Neural cell (in vitro differentiated cells): Measurements from ENCODE around the gene MRPL14. TPM values are rescaled to one million over a fixed set of nuclear protein-coding genes. Genes with fewer than 3 reads are reported as not detected.
A peak's percentile ranks its signal among the peaks of the same experiment; 100 is the strongest.

Source experiments
- H2AFZ ChIP-seq: fragments of 200-600, 300-800 bp; sonication (generic), shearing (Covaris generic); 2 replicates; pipeline ENCODE4 v1.6.0; 2014; ENCODE audit warnings: low read depth, mild to moderate bottlenecking, antibody characterized with exemption, low read length, moderate library complexity
- H3F3A ChIP-seq: fragments of 200-600 bp; shearing (Covaris generic); 2 replicates; pipeline ENCODE4 v1.6.1; 2016; ENCODE audit warnings: mild to moderate bottlenecking, moderate library complexity, mixed read lengths, antibody characterized with exemption, low read length; ENCODE audit not compliant: insufficient read depth, poor library complexity, severe bottlenecking
- H3K27ac ChIP-seq: fragments of 200-600, 300-800 bp; sonication (generic), shearing (Covaris generic); 2 replicates; pipeline ENCODE4 v1.5.1; 2014; ENCODE audit warnings: mild to moderate bottlenecking, low read length, moderate library complexity
- H3K27me3 ChIP-seq: fragments of 300-800, 200-600 bp; sonication (generic), shearing (Covaris generic); 2 replicates; pipeline ENCODE4 v1.6.0; 2014; ENCODE audit warnings: mild to moderate bottlenecking, low read depth, low read length, moderate library complexity; ENCODE audit not compliant: insufficient read depth
- H3K36me3 ChIP-seq: fragments of 300-800, 200-600 bp; sonication (generic), shearing (Covaris generic); 2 replicates; pipeline ENCODE4 v1.5.1; 2014; ENCODE audit warnings: mild to moderate bottlenecking, antibody characterized with exemption, low read length, moderate library complexity; ENCODE audit not compliant: insufficient read depth
- H3K4me2 ChIP-seq: fragments of 300-800, 200-600 bp; sonication (generic), shearing (Covaris generic); 2 replicates; pipeline ENCODE4 v1.6.0; 2014; ENCODE audit warnings: mild to moderate bottlenecking, low read length
- H3K4me3 ChIP-seq: fragments of 300-800, 200-600 bp; sonication (generic), shearing (Covaris generic); 2 replicates; pipeline ENCODE4 v1.5.1; 2014; ENCODE audit warnings: mild to moderate bottlenecking, low read length, moderate library complexity
- H3K79me2 ChIP-seq: fragments of 200-600 bp; shearing (Covaris generic); replicated peaks from 2 replicates; pipeline ENCODE4 v1.6.0; 2014; ENCODE audit warnings: mild to moderate bottlenecking, low read length, moderate library complexity; ENCODE audit not compliant: insufficient read depth
- H3K9ac ChIP-seq: fragments of 300-800, 200-600 bp; sonication (generic), shearing (Covaris generic); 2 replicates; pipeline ENCODE4 v1.6.1; 2016; ENCODE audit warnings: mild to moderate bottlenecking, low read length, mixed read lengths
- H3K9me2 ChIP-seq: fragments of 200-600 bp; shearing (Covaris generic); 2 replicates; pipeline ENCODE4 v1.6.1; 2016; ENCODE audit warnings: mild to moderate bottlenecking, low read length, mixed read lengths; ENCODE audit not compliant: insufficient read depth
- H3K9me3 ChIP-seq: fragments of 200-600, 300-800 bp; sonication (generic), shearing (Covaris generic); 2 replicates; pipeline ENCODE4 v1.6.1; 2016; ENCODE audit warnings: mild to moderate bottlenecking, mixed run types, low read length, moderate library complexity, mixed read lengths
- H4K20me1 ChIP-seq: fragments of 200-600 bp; shearing (Covaris generic); 2 replicates; pipeline ENCODE4 v1.6.1; 2016; ENCODE audit warnings: mild to moderate bottlenecking, mixed run types; ENCODE audit not compliant: insufficient read depth
- CTCF ChIP-seq: fragments of 450-650 bp; IDR thresholded peaks from 2 replicates; pipeline ENCODE4 v1.5.1; 2014; ENCODE audit warnings: antibody characterized with exemption, mild to moderate bottlenecking, moderate library complexity; ENCODE audit not compliant: poor library complexity, severe bottlenecking
- EP300 ChIP-seq: fragments of 450-650 bp; conservative IDR thresholded peaks from 2 replicates; pipeline ENCODE4 v1.6.1; 2014; ENCODE audit warnings: antibody characterized with exemption, mild to moderate bottlenecking, moderate library complexity; ENCODE audit not compliant: poor library complexity, severe bottlenecking
- EZH2 ChIP-seq: fragments of 200-600, 300-800 bp; shearing (Covaris generic), sonication (generic); IDR thresholded peaks from 2 replicates; pipeline ENCODE4 v1.6.1; 2014; ENCODE audit warnings: antibody characterized with exemption, low read length, borderline replicate concordance, mild to moderate bottlenecking; ENCODE audit not compliant: insufficient read depth, poor library complexity, severe bottlenecking
- MXI1 ChIP-seq: fragments of 450-650 bp; conservative IDR thresholded peaks from 2 replicates; pipeline ENCODE4 v1.6.1; 2014; ENCODE audit warnings: antibody characterized with exemption, mild to moderate bottlenecking; ENCODE audit not compliant: poor library complexity, severe bottlenecking
- POLR2AphosphoS5 ChIP-seq: IDR thresholded peaks from 2 replicates; pipeline ENCODE4 v1.6.1; 2012
- RAD21 ChIP-seq: fragments of 450-650 bp; conservative IDR thresholded peaks from 2 replicates; pipeline ENCODE4 v1.6.1; 2014; ENCODE audit warnings: antibody characterized with exemption, mild to moderate bottlenecking, moderate library complexity
- REST ChIP-seq: IDR thresholded peaks from 2 replicates; pipeline ENCODE4 v1.6.1; 2012; ENCODE audit warnings: borderline replicate concordance
- SMC3 ChIP-seq: fragments of 450-650 bp; conservative IDR thresholded peaks from 2 replicates; pipeline ENCODE4 v1.6.1; 2014; ENCODE audit warnings: antibody characterized with exemption, mild to moderate bottlenecking, moderate library complexity; ENCODE audit not compliant: poor library complexity
- TAF1 ChIP-seq: IDR thresholded peaks from 2 replicates; pipeline ENCODE4 v1.6.1; 2012; ENCODE audit warnings: low read depth
- polyA plus RNA-seq: library from polyadenylated mRNA; depleted of rRNA; stranded (reverse); fragments of >200 nt; gene quantifications from 2 replicates; pipeline ENCODE4 v1.2.3, GENCODE V29; 2014

Gene MRPL14
- polyA plus RNA-seq, 1 donor from 2014 or later: 66.4 TPM

- peak overlapping the region; percentile 42 for H3K27ac ChIP-seq
- peaks cover 3% of the 10 kb centered on the region for H3K27me3 ChIP-seq
- H3K9me2 ChIP-seq: no peaks in the 10 kb centered on the region
- H3K9me3 ChIP-seq: no peaks in the 10 kb centered on the region
- H3K4me2 ChIP-seq: peak overlapping the region; percentile 35
- H2AFZ ChIP-seq: peak overlapping the region; percentile 76
- H3K9ac ChIP-seq: peak overlapping the region; percentile 68
- TF ChIP-seq EZH2 (no peak), REST (no peak), RAD21 (peak; percentile 14), CTCF (no peak), SMC3 (peak; percentile 35), TAF1 (no peak), POLR2AphosphoS5 (peak; percentile 80), EP300 (peak; percentile 18), MXI1 (peak; percentile 35)
- H3K4me3 ChIP-seq: peak overlapping the region; percentile 68
- no peaks in the 10 kb centered on the region for H3F3A ChIP-seq
- no peaks in the 10 kb centered on the region for H4K20me1 ChIP-seq
- no peaks in the 10 kb centered on the region for H3K36me3 ChIP-seq
- H3K79me2 ChIP-seq: no peaks in the 10 kb centered on the region
Measured at GRCh38 chr6:44072959-44073611, 54.2 kb downstream of the MRPL14 start.

- Histone ChIP-seq H3F3A (no peaks in the 10 kb centered on the region), H2AFZ (no peak overlapping the region), H3K79me2 (no peaks in the 10 kb centered on the region), H3K36me3 (no peaks in the 10 kb centered on the region), H4K20me1 (no peaks in the 10 kb centered on the region), H3K27me3 (peaks cover 3% of the 10 kb centered on the region), H3K27ac (no peak overlapping the region), H3K4me2 (no peak overlapping the region), H3K4me3 (peak overlapping the region; percentile 68), H3K9ac (no peak overlapping the region), H3K9me2 (no peaks in the 10 kb centered on the region), H3K9me3 (no peaks in the 10 kb centered on the region)
- TF ChIP-seq EZH2 (no peak), RAD21 (no peak), EP300 (no peak), CTCF (no peak), REST (no peak), TAF1 (no peak), SMC3 (no peak), POLR2AphosphoS5 (no peak), MXI1 (no peak)
Measured at GRCh38 chr6:44072452-44072958, 54.7 kb downstream of the MRPL14 start.
